NCI-H524 (cell line): ENCODE data around the gene MROH2B.
"Not testable (repeated sequence)": the region's sequence is repeated elsewhere in the genome, so short reads cannot be mapped to it uniquely, and the experiment has no call there.

Source experiments
- DNase-seq, 2 experiments: peaks; one replicate each; lab custom pipeline; 2025; lab: John Stamatoyannopoulos, UW

Gene MROH2B

GRCh38 chr5:41022600-41022999 lies 48.5 kb downstream of the MROH2B start:
- not testable (repeated sequence) for DNase-seq

GRCh38 chr5:41012318-41012717 lies 58.8 kb downstream of the MROH2B start:
- DNase-seq: no peak

- DNase-seq: peak in 1 of 2 experiments; percentile 3
Measured at GRCh38 chr5:41010572-41010971, 60.6 kb downstream of the MROH2B start.

GRCh38 chr5:41009232-41009631 lies 61.9 kb downstream of the MROH2B start:
- no peak for DNase-seq

- no peak for DNase-seq
Measured at GRCh38 chr5:41004931-41005330, 66.2 kb downstream of the MROH2B start.

- no peak for DNase-seq
Measured at GRCh38 chr5:41003670-41004376, 67.3 kb downstream of the MROH2B start.

- DNase-seq: no peak
Measured at GRCh38 chr5:40999966-41000365, 71.2 kb downstream of the MROH2B start.

GRCh38 chr5:40999142-40999541 lies 72.0 kb downstream of the MROH2B start:
- DNase-seq: no peak

- DNase-seq: no peak
Measured at GRCh38 chr5:40995801-40996586, 75.1 kb downstream of the MROH2B start.

- no peak for DNase-seq
Measured at GRCh38 chr5:40991981-40992559, 79.1 kb downstream of the MROH2B start.

GRCh38 chr5:40991168-40991980 lies 79.8 kb downstream of the MROH2B start:
- DNase-seq: no peak

GRCh38 chr5:40988746-40989510 lies 82.2 kb downstream of the MROH2B start:
- DNase-seq: no peak

GRCh38 chr5:40987349-40987748 lies 83.8 kb downstream of the MROH2B start:
- DNase-seq: no peak

- no peak for DNase-seq
Measured at GRCh38 chr5:40986666-40987065, 84.5 kb downstream of the MROH2B start.

GRCh38 chr5:40985501-40985900 lies 85.6 kb downstream of the MROH2B start:
- no peak for DNase-seq

- no peak for DNase-seq
Measured at GRCh38 chr5:40984884-40985283, 86.3 kb downstream of the MROH2B start.

- DNase-seq: no peak
Measured at GRCh38 chr5:40983781-40984180, 87.4 kb downstream of the MROH2B start.

- DNase-seq: no peak
Measured at GRCh38 chr5:40981420-40981819, 89.7 kb downstream of the MROH2B start.

- DNase-seq: peak in 1 of 2 experiments; percentile 16
Measured at GRCh38 chr5:40976836-40977235, 94.3 kb downstream of the MROH2B start.

GRCh38 chr5:40976041-40976440 lies 95.1 kb downstream of the MROH2B start:
- DNase-seq: no peak

GRCh38 chr5:40973364-40974004 lies 97.7 kb downstream of the MROH2B start:
- no peak for DNase-seq
